Measurements from ENCODE around the gene POLR2E.

DNA sequence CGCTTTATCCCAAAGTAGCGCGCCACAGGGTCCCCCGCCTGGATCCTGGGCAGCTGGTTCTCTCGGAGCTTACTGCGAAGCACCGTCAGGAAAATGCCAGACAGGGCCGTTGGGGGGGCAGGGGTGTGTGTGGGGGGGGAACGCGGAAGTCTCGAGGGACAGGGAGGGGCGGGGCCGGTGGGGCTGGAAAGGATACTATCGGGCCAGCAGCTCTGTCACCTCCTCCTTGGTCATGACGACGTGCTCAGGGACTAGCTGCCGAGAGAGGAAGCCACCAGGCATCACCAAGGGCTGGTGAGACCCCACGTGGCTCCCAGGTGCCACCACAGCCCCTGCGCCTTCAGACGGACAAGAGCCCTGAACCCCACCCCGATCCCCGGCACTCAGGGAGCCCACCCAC is 5.3 kb downstream of the POLR2E start:
- TF ChIP-seq, protein P1, sequence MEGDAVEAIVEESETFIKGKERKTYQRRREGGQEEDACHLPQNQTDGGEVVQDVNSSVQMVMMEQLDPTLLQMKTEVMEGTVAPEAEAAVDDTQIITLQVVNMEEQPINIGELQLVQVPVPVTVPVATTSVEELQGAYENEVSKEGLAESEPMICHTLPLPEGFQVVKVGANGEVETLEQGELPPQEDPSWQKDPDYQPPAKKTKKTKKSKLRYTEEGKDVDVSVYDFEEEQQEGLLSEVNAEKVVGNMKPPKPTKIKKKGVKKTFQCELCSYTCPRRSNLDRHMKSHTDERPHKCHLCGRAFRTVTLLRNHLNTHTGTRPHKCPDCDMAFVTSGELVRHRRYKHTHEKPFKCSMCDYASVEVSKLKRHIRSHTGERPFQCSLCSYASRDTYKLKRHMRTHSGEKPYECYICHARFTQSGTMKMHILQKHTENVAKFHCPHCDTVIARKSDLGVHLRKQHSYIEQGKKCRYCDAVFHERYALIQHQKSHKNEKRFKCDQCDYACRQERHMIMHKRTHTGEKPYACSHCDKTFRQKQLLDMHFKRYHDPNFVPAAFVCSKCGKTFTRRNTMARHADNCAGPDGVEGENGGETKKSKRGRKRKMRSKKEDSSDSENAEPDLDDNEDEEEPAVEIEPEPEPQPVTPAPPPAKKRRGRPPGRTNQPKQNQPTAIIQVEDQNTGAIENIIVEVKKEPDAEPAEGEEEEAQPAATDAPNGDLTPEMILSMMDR (IDR thresholded peaks at IDR 0.05 in 4 of 5, conservative IDR thresholded peaks at IDR 0.05 in 1 of 5) = no peak
- TF ChIP-seq POLR2A (IDR thresholded peaks at IDR 0.05) = no peak
